Measurements from ENCODE around the gene TAF12.
"Not testable (repeated sequence)": the region's sequence is repeated elsewhere in the genome, so short reads cannot be mapped to it uniquely, and the experiment has no call there.

Gene TAF12, protein sequence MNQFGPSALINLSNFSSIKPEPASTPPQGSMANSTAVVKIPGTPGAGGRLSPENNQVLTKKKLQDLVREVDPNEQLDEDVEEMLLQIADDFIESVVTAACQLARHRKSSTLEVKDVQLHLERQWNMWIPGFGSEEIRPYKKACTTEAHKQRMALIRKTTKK

DNA sequence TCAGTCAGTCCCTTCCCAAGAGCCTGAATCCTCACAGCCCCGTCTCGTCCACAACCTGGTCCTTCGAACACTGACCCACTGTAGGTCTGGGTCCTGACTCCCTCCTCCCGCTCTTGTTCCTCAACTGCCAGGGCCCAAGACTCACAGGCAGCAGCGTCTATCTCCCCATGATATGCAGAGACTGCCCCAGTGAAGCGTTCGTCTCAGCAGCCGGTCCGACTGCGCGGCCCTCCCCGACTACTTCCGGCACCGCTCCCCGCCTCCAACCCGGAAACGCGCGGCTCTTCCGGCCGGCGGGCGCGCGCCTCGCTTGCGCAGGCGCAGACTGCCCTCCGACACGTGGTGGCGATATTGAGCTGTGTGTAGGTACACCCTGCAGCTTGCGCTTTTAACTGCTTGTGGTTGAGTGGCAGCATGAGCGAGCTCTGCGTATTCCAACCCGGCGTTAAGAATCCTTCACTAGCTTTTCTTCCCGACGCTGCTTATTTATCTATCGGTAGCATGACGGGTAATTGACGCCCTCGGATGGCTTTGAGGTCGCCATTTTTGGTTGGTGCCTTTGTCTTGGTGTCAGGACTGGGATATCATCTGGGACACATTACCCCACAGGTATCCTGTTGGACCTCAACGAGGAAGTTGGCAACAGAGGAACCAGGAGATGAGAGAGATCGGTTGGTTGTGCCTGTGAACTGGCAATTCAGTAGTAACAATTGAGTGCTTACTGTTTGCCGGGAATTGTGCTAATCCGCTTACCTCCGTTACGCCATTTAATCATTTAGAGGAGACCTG, at the start of gene TAF12:
Gene TAF12 (minus strand): TSS at position 221 of the 789 bp plus-strand sequence. CDS start 20,986 bp downstream, outside the sequence.
- peak; percentile 89 to 91 for DNase-seq (ENCODE audit: low read depth in 2 of 2)

DNA sequence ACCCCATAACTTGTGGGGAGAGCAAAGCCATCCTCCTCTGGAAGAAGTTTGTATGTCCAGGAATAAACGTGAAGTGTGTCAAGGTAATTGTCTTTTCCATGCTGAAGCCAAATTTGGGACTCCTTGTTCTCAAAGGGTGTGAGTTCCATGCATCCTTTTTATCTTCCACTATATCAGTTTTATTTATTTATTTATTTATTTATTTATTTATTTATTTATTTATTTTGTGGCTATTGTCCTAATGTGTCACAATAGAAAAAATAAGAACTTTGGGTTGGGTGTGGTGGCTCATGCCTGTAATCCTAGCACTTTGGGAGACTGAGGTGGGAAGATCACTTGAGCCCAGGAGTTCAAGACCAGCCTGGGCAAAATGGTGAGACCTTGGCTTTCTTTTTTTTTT, 48.8 kb upstream of the TAF12 start:
- DNase-seq (ENCODE audit: low read depth in 2 of 2) = not testable (repeated sequence)

DNA sequence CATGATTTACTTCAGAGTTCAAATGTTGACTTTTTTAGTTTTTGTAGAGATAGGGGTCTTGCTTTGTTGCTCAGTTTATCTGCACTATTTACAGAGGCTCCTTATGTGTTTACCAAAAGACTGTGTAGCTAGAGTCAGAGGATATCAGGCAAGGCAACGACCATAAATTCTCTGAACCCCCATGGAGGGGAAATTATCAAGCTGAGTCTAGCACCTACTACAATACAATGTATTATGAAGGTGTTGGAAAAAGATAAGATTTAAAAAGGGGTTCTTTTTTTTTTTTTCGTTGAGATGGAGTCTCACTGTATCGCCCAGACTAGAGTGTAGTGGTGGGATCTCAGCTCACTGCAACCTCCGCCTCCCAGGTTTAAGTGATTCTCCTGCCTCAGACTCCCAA, 42.1 kb upstream of the TAF12 start:
- DNase-seq (ENCODE audit: low read depth in 2 of 2) = no peak

DNA sequence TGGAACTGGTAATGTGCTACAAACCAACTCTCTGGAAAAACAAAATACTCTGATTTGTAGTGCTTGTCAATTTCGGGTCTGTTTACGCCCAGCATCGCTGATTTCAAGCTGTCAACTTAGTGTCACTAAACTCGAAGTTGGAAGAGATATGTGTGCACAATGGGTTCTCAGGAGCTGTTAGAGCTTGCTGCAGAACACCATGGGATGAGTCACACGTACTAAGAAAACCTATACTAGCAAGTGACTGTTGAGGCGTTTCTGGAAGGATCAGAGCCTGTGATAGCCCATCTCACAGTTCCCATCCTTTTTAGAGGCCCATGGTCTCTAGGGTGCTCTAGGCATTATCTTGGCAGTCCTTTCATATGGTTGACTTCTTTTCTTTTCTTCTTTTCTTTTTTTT, 40.0 kb upstream of the TAF12 start:
- no peak for DNase-seq (ENCODE audit: low read depth in 2 of 2)

DNA sequence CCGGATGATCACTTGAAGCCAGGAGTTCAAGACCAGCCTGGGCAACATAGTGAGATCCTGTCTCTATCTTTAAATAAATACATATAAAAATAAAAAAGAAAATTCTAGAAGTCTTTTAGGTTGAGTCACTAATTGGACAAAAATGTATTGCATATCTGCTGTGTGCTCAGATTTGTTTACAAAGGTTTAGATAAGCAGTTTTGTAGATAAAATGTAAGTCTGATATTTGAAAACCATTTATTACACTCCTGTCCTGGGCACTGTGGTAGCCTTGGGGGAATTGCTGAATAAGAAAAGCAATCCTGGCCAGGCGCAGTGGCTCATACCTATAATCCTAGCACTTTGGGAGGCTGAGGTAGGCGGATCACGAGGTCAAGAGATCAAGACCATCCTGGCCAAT, 37.3 kb upstream of the TAF12 start:
- no peak for DNase-seq (ENCODE audit: low read depth in 2 of 2)

DNA sequence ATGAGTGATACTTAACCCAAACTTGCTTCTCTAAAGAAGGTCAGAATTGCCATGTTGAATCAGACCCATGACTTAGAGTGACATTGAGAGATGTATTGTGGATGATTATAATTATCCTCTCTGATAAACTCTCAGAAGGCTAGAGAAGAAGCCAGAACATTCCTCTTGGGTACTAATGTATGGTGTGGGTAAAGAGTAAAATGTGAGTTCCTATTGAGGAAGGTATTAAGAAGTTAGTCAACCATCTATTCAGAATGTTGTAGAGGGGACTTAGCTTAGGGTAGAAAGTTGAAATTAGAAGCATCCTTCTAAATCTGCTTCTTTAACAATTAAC, 33.0 kb upstream of the TAF12 start:
- DNase-seq (ENCODE audit: low read depth in 2 of 2) = no peak

DNA sequence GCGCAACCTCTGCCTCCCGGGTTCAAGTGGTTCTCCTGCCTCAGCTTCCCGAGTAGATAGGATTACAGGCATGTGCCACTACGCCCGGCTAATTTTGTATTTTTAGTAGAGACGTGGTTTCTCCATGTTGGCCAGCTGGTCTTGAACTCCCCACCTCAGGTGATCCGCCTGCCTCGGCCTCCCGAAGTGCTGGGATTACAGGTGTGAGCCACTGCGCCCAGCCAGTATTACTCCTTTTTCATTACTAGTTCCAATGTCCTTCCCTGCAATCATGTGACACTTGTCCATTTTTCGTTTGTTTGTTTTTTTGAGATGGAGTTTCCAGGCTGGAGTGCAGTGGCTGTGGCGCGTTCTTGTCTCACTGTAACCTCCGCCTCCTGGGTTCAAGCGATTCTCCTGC, 30.1 kb upstream of the TAF12 start:
- not testable (repeated sequence) for DNase-seq (ENCODE audit: low read depth in 2 of 2)

DNA sequence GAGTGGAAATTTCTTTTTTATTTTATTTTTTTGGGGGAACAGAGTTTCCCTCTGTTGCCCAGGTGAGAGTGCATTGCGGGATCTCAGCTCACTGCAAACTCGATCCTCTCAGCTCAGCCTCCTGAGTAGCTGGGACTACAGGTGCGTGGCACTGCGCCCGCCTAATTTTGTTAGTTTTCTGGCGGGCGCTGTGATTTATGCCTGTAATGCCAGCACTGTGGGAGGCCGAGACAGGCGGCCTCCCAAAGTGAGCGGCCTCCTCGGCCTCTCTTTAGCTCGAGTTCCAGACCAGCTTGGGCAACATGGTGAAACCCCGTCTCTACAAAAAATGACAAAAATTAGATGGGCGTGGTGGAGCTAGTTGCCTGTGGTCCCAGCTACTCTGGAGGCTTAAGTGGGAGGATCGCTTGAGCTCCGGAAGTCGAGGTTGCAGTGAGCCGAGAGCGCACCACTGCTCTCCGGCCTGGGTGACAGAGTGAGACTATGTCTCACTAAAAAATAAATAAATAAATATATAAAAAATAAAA, 28.4 kb upstream of the TAF12 start:
- no peak for DNase-seq (ENCODE audit: low read depth in 2 of 2)

DNA sequence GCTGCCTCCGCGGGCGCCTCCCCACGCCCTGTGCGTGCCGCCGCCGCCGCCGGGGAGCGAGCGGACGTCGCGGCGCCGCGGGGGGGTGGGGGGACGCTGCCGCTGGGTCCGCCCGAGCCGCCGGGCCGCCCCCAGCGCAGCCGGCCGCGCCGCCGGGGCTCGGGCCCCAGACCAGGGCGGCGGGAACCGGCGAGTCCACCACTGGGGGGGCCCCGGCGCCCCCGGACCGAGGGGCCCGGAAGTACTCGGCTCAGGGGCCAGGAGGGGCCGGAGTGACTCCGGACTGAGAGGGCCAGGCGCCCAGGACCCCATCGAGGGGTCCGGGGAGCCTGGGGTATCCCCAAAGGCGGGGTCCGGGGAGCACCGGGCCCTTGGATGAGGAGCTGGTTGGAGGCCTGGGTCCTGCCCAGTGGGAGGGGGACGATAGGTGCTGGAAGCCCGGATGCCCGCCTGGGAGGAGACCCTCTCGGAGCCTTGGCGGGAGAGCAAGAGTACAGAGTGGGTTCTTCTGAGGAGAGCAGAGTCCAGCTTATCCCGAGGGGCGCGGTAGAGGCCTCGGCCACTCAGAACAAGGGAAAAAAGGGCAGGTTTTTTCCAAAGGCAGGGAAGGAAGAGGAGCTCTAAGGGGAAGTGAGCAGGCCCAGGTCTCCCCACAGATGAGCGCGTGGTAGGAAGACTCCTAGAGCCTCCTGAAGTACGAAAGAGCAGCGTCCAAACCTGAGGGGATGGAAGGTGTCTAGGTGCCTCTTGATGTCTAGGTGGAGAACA, 26.3 kb upstream of the TAF12 start:
- peak in 1 of 2 experiments; percentile 29 for DNase-seq (ENCODE audit: low read depth in 2 of 2)

DNA sequence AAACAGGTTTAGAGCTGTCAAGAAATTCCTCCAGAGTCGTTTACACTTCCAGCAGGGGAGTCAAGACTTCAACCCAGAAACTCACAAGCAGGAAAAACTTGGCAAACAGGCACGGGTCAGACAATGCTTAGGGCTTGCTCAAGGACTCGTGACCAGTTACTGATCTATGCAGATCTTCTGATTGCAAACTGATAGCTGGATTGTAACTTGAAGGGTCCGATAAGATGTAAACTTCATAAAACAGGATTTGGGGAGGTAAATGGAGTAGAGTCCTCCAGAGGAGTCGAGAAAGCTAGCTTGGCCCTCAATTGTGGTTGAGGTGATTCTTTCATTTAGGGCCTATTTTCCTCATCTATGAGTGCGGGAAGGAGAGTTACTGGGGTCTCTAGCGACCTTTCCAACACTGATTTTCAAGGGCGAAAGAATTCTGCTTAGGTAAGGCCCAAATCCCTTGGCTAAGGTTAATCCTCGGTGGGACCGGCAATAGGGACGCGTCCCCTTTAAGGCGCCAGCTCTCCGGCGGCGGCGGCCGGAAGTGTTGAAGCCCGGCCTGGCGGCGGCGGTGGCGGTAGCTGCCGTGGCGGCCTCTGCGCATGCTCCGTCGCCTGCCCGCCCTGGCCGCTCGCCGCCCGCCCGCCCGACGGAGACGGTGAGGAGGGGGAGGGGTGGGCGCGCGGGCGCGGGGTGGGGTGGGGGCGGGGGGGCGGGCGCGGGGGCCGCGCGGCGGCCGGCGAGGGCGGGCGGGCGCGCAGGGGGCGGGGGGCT, 25.5 kb upstream of the TAF12 start, which contains the start of gene GMEB1:
Gene GMEB1 (plus strand): TSS at position 594 of the 765 bp plus-strand sequence. CDS start 14,829 bp downstream, outside the sequence.
- DNase-seq (ENCODE audit: low read depth in 2 of 2) = peak; percentile 68 to 71

DNA sequence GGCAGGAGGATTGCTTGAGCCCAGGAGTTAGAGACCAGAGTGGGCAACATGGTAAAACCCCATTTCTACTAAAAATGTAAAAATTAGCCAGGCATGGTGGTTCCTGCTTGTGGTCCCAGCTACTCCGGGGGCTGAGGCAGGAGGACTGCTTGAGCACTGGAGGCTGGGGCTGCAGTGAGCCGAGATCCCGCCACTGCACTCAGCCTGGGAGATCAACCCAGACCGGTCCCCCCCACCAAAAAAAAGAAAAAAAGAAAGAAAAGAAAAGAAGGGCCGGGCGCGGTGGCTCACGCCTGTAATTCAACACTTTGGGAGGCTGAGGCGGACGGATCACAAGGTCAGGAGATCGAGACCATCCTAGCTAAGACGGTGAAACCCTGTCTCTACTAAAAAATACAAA, 23.9 kb upstream of the TAF12 start:
- DNase-seq (ENCODE audit: low read depth in 2 of 2) = no peak

DNA sequence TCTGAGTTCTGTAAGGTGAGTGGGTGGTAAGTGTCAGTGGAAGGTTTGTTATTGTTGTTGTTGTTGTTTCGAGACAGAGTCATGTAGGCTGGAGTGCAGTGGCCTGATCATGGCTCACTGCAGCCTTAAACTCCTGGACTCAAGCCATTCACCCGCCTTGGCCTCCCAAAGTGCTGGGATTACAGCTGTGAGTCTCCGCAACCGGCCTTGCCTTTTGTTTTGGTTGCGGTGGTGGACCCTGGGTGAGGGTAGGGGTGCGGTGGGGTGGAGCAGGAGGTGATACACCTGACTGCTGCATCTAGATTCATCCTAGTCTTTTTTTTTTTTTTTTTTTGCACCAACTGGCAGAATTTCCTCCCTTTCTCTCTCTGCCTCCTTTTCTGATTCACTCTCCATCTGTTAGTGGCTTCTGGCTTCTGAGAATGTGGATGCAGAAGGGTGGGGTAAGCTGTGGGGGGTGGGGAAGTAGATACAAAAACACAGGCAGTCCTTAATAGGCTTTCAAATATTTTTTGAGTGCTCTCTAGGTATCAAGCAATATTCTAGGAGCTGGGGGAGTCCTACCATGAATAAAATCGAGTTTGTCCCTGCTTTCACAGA, 21.1 kb upstream of the TAF12 start:
- no peak for DNase-seq (ENCODE audit: low read depth in 2 of 2)

DNA sequence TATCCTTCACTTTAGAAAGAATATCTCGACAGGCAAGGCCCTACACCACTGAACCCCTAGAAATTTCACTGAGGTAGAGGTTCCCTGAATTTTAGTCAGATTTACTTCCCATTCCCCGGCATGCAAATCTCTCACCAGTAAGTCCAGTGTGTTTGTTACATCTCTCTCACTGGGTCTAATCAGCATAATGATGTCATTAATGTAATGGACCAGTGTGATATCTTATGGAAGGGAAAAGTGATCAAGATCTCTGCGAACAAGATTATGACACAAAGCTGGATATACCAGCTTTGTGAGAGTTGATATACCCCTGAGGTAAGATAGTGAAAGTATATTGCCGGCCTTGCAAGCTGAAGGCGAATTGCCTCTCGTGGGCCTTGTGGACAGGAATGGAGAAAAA, 13.5 kb upstream of the TAF12 start:
- no peak for DNase-seq (ENCODE audit: low read depth in 2 of 2)

DNA sequence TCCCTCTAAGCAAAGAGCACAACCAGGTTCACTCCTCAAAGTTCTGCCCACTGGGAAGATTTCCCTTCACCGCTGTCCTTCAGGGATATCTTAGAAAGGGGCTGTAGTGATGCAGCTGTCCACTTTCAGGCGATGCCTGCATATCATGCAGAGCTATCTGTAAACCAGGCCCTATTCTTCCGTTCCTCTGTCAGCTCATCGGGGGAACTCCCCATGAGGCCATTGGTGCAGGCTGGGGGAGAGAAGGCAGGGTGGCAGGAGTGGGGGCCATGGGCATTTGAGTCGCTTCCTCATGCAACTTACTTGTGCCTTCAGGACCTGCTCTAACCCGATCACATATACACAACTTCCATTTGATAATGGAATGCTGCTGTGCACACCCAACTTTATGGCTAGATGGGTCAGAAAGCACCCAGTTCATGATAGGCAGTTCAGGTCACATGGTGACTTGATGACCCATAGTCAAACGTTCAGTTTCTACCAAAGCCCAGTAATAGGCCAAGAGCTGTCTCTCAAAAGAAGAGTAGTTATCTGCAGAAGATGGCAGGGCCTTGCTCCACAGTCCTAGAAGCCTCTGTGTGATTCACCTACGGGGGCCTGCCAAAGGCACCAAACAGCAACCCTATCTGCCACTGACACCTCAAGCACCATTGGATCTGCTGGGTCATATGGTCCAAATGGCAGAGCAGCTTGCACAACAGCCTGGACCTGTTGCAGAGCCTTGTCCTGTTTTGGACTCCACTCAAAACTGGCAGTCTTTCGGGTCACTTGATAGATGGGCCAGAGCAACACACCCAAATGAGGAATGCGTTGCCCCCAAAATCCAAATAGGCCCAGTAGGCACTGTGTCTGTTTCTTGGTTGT, 12.8 kb upstream of the TAF12 start:
- not testable (repeated sequence) for DNase-seq (ENCODE audit: low read depth in 2 of 2)

DNA sequence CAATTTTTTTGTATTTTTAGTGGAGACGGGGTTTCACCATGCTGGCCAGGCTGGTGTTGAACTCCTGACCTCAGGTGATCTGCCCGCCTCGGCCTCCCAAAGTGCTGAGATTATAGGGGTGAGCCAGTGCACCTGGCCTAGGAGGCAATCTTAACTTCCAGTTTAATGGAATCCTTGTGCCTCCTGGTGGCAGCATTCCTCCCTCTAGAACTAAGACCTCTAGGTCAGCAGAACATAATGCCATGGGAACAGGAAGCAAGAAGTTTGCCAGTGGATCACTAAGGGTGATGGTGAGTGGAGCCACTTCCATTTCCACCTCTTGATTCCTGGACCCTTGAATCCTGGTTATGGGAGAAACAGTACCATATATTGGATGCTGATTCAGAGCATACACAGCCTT, 11.0 kb upstream of the TAF12 start:
- not testable (repeated sequence) for DNase-seq (ENCODE audit: low read depth in 2 of 2)

DNA sequence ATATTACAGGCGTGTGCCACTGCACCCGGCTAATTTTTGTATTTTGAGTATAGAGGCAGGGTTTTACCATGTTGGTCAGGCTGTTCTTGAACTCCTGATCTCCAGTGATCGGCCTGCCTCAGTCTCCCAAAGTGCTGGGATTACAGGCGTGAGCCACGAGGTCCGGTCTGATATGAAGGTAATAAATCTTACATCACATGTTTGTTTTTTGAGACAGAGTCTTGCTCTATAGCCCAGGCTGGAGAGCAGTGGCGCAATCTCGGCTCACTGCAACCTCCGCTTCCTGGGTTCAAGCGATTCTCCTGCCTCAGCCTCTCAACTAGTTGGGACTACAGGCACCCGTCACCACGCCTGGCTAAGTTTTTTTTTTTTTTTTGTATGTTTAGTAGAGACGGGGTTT, 10.2 kb upstream of the TAF12 start:
- DNase-seq (ENCODE audit: low read depth in 2 of 2) = not testable (repeated sequence)

DNA sequence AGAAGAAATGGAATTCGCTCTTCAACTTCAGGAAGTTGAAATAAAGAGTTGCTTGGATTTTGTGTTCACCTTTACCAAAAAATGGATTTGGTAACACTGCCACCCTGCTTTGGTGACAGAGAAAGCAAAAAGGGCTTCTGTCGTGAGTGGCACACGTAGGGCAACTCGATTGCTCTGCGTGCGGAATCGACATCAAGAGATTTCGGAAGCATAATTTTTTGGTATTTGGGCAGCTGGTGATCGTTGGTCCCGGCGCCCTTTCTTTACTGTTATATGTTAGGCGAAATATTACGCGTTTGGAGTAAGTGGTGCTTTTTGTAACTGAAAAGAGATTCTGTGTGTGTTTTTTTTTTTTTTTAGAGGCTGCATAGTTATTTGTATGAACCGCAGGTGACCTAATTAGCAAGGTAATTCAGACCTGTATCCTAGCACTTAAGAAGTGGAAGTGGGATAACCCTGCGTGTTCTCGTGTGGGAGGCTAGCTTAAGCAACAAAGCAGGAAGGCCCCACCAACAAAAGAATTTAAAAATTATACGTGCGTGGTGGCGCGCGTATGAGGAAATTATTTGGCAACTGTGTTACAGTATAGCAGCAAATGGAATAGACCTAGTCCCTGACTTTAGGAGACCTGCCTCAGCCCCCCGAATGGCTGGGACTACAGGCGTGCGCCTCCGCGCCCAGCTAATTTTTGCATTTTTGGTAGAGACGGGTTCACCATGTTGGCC, 5.8 kb upstream of the TAF12 start, which contains the start of gene RNU11:
Gene RNU11 (plus strand): TSS at position 127 of the 725 bp plus-strand sequence.
- peak; percentile 98 to 99 for DNase-seq (ENCODE audit: low read depth in 2 of 2)

DNA sequence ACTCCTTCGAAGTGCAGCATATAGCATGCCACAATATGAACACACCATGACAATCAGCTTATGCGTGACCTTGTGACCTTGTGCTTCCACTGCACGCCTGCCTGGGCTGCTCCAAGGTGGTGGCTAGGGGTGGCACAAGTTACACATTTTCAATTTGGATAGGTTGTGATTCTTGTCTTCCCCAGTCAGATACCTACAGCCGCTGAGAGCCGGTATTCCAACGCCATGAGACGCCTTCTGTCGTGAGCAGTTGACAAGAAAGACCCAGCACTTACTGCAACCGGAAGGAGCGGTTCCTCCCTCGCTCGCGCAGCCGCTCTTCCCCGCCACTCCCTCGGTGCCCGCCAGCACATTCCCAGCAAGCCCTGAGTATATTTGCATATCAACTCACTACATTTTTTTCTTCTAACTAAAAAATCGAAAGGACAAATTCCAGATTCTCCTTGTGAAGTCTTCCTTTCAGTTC, 5.2 kb upstream of the TAF12 start:
- no peak for DNase-seq (ENCODE audit: low read depth in 2 of 2)

DNA sequence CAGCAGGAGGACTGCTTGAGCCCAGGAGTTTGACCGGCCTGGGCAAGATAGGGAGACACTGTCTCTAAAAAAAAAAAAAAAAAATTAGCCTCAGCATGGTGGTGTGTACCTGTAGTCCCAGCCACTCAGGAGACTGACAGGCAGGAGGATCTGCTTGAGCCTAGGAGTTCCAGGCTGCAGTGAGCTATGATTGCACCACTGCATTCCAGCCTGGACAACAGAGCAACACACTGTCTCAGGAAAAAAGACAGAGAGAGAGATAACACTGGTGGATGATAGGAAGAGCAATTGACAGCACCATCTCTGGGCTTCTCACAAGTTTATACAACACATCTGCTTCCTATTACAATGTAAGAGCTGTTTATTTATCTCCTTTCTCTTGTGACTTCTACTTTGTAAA, 3.2 kb upstream of the TAF12 start:
- no peak for DNase-seq (ENCODE audit: low read depth in 2 of 2)
